ENCODE data around the gene NADK2.

GRCh38 chr5:36272136-36272690 lies 30.5 kb upstream of the NADK2 start:
- no peak for TF ChIP-seq POLR2A (IDR thresholded peaks at IDR 0.05)
- TF ChIP-seq, protein P1, sequence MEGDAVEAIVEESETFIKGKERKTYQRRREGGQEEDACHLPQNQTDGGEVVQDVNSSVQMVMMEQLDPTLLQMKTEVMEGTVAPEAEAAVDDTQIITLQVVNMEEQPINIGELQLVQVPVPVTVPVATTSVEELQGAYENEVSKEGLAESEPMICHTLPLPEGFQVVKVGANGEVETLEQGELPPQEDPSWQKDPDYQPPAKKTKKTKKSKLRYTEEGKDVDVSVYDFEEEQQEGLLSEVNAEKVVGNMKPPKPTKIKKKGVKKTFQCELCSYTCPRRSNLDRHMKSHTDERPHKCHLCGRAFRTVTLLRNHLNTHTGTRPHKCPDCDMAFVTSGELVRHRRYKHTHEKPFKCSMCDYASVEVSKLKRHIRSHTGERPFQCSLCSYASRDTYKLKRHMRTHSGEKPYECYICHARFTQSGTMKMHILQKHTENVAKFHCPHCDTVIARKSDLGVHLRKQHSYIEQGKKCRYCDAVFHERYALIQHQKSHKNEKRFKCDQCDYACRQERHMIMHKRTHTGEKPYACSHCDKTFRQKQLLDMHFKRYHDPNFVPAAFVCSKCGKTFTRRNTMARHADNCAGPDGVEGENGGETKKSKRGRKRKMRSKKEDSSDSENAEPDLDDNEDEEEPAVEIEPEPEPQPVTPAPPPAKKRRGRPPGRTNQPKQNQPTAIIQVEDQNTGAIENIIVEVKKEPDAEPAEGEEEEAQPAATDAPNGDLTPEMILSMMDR (IDR thresholded peaks at IDR 0.05) = no peak

Data from ovary (tissue), 3 donors.